Endometrium (tissue), 2 donors: ENCODE measurements around the gene LAIR1.
"Not testable (repeated sequence)": the region's sequence is repeated elsewhere in the genome, so short reads cannot be mapped to it uniquely, and the experiment has no call there.

ENCODE experiments used
- FAIRE-seq: peaks from 2 replicates; lab custom pipeline; 2012; peaks lifted over from hg19 to GRCh38; lab: Jason Lieb, UNC
- donor health status: control.
- donor health status: control.

LAIR1 gene

GRCh38 chr19:54364775-54365257, at the start of gene LAIR1:
Gene LAIR1, minus strand, starts transcription at chr19:54364931. Its CDS starts 127 bp downstream, at chr19:54364804.
- no peak for FAIRE-seq

GRCh38 chr19:54414156-54414555, 49.4 kb upstream of the LAIR1 start:
- FAIRE-seq, result no peak

GRCh38 chr19:54412877-54413276, 48.1 kb upstream of the LAIR1 start:
- FAIRE-seq, result no peak

GRCh38 chr19:54411033-54411432, 46.3 kb upstream of the LAIR1 start:
- no peak for FAIRE-seq

GRCh38 chr19:54408456-54409026, 43.8 kb upstream of the LAIR1 start:
- FAIRE-seq, result no peak

- no peak for FAIRE-seq
Observed at GRCh38 chr19:54407780-54408179, 43.0 kb upstream of the LAIR1 start.

- FAIRE-seq, result no peak
Observed at GRCh38 chr19:54405628-54406027, 40.9 kb upstream of the LAIR1 start.

GRCh38 chr19:54403054-54403453, 38.3 kb upstream of the LAIR1 start:
- FAIRE-seq, result no peak

GRCh38 chr19:54400913-54401312, 36.2 kb upstream of the LAIR1 start:
- no peak for FAIRE-seq

- no peak for FAIRE-seq
Observed at GRCh38 chr19:54399189-54399588, 34.5 kb upstream of the LAIR1 start.

- no peak for FAIRE-seq
Observed at GRCh38 chr19:54395685-54396084, 31.0 kb upstream of the LAIR1 start.

- FAIRE-seq, result no peak
Observed at GRCh38 chr19:54393381-54393780, 28.6 kb upstream of the LAIR1 start.

GRCh38 chr19:54392105-54392504, 27.4 kb upstream of the LAIR1 start:
- FAIRE-seq, result no peak

GRCh38 chr19:54391589-54392061, 26.9 kb upstream of the LAIR1 start:
- no peak for FAIRE-seq

GRCh38 chr19:54390942-54391577, 26.3 kb upstream of the LAIR1 start:
- no peak for FAIRE-seq

- FAIRE-seq, result no peak
Observed at GRCh38 chr19:54389553-54389952, 24.8 kb upstream of the LAIR1 start.

GRCh38 chr19:54388802-54389139, 24.0 kb upstream of the LAIR1 start:
- no peak for FAIRE-seq

- no peak for FAIRE-seq
Observed at GRCh38 chr19:54387991-54388801, 23.5 kb upstream of the LAIR1 start.

GRCh38 chr19:54383330-54383729, 18.6 kb upstream of the LAIR1 start:
- FAIRE-seq, result no peak

- FAIRE-seq, result not testable (repeated sequence)
Observed at GRCh38 chr19:54382041-54382440, 17.3 kb upstream of the LAIR1 start.

- no peak for FAIRE-seq
Observed at GRCh38 chr19:54380897-54381296, 16.2 kb upstream of the LAIR1 start.

GRCh38 chr19:54379187-54379678, 14.5 kb upstream of the LAIR1 start:
- no peak for FAIRE-seq
